OCI-LY3 (cell line): ENCODE measurements around the gene TULP3.
A peak's percentile ranks its signal among the peaks of the same experiment; 100 is the strongest.

Experiments used
- EZH2phosphoT487 ChIP-seq: fragments of 200-600 bp; shearing (Covaris generic); IDR thresholded peaks from 2 replicates; pipeline ENCODE4 v1.6.1; 2018; ENCODE audit warnings: antibody characterized with exemption, mixed run types, low read depth
- TF ChIP-seq, protein P1 (sequence below): fragments of 200-600, 300-600 bp; sonication (generic); IDR thresholded peaks from 2 replicates; pipeline ENCODE4 v1.5.1; 2014; ENCODE audit warnings: antibody characterized with exemption, low read length, low read depth

DNA sequence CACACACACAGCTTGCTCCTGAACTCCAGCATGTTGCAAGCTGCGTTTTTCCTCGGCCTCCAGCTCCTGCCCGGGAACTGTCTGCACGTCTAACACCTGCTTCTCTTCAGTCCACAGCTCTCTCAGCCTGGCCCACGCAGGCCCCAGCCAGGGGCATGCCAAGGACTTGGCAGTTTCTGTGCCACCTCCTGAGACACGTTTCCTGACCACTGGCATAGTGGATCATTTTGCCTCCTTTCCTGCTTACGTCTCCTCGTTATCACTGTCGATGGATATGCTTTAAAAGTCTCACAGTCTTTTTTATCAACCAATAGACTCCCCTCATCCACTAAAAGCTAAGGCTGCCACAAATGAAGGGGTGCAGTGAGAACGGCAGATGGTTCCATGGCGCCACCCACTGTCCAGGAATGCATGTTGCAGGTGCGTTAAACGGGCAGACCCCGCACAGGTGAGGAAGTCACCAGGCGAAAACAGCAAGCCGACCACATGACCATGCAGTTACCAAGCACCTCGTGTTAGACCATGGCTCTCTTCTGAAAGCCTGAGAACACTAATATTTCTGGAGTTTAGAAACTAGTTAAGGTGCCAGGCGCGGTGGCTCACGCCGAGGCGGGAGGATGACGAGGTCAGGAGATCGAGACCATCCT lies 53.8 kb downstream of the TULP3 start:
- TF ChIP-seq, protein P1, sequence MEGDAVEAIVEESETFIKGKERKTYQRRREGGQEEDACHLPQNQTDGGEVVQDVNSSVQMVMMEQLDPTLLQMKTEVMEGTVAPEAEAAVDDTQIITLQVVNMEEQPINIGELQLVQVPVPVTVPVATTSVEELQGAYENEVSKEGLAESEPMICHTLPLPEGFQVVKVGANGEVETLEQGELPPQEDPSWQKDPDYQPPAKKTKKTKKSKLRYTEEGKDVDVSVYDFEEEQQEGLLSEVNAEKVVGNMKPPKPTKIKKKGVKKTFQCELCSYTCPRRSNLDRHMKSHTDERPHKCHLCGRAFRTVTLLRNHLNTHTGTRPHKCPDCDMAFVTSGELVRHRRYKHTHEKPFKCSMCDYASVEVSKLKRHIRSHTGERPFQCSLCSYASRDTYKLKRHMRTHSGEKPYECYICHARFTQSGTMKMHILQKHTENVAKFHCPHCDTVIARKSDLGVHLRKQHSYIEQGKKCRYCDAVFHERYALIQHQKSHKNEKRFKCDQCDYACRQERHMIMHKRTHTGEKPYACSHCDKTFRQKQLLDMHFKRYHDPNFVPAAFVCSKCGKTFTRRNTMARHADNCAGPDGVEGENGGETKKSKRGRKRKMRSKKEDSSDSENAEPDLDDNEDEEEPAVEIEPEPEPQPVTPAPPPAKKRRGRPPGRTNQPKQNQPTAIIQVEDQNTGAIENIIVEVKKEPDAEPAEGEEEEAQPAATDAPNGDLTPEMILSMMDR, result peak; percentile 70
- no peak for TF ChIP-seq EZH2phosphoT487
